Fibroblast of lung (primary cell): ENCODE measurements around the gene FZR1.

Experiments
- CTCF ChIP-seq, 2 donors: IDR thresholded peaks in 1 of 2; conservative IDR thresholded peaks in 1 of 2; 1 replicate in 1 of 2; 2 replicates in 1 of 2; pipeline ENCODE4 v1.5.1; 2011 to 2012; ENCODE audit warnings: low read length in 2 of 2, control low read depth in 1 of 2, inconsistent platforms in 1 of 2, low read depth in 1 of 2, mild to moderate bottlenecking in 1 of 2
- EZH2 ChIP-seq: IDR thresholded peaks from 2 replicates; pipeline ENCODE4 v1.5.1; 2012; ENCODE audit warnings: low read length, control low read depth, mild to moderate bottlenecking; ENCODE audit errors: missing control alignments

DNA sequence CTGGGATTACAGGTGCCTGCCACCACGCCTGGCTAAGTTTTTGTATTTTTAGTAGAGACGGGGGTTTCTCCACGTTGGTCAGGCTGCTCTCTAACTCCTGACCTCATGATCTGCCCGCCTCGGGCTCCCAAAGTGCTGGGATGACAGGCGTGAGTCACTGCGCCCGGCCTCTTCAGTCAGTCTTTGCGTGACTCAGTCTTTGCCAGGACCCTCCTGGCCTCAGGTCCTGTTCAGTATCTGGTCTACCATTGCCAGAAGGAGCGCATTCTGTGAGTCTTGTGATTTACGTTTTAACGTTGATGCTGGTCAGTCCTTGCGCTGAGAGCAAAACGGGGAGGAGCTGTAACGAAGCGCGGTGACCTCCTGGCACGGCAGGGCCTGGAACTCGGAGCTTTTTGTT is 59.0 kb downstream of the FZR1 start:
- TF ChIP-seq CTCF (conservative IDR thresholded peaks at IDR 0.05 in 1 of 2, IDR thresholded peaks at IDR 0.05 in 1 of 2; ENCODE audit: low read depth in 1 of 2, low read length in 2 of 2), result no peak
- TF ChIP-seq EZH2, result no peak
